KOPT-K1 (cell line): ENCODE measurements around the gene RPLP1.
"Not testable (repeated sequence)": the region's sequence is repeated elsewhere in the genome, so short reads cannot be mapped to it uniquely, and the experiment has no call there.

ENCODE experiments used
- H3K27ac ChIP-seq: fragments of 200-600 bp; sonication (generic); 2 replicates; pipeline ENCODE4 v1.5.1; 2016; ENCODE audit warnings: antibody characterized with exemption, mild to moderate bottlenecking, low read depth, low read length; ENCODE audit not compliant: poor library complexity, severe bottlenecking
- H3K36me3 ChIP-seq: fragments of 200-600 bp; sonication (generic); 2 replicates; pipeline ENCODE4 v1.5.1; 2017; ENCODE audit warnings: antibody characterized with exemption, mild to moderate bottlenecking, low read length, moderate library complexity; ENCODE audit not compliant: insufficient read depth
- H3K9me3 ChIP-seq: fragments of 200-600 bp; sonication (generic); 2 replicates; pipeline ENCODE4 v1.5.1; 2017; ENCODE audit warnings: antibody characterized with exemption, low read length, mild to moderate bottlenecking; ENCODE audit not compliant: insufficient read depth, poor library complexity, severe bottlenecking

Gene RPLP1

DNA sequence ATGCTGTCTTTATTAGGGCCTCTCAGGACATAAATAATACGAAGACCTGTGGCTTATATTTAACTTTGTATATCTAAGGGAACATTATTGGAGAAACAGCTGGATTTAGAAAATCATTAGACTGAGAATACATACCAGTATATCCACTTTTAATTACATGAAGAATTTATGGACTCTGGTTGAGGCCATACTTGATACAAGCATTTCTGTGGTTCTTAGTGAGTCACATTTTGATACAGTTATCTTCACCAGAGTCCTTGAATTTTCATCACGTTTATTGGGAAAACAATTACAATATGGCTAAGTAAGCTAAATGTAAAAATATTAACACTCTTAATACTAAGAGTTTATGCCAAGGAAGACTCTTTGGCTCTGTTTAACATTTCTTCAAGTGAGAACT lies 28.6 kb upstream of the RPLP1 start:
- Histone ChIP-seq H3K36me3 (peaks cover 100% of the 10 kb centered on the region), H3K27ac (no peak overlapping the region), H3K9me3 (no peaks in the 10 kb centered on the region)

DNA sequence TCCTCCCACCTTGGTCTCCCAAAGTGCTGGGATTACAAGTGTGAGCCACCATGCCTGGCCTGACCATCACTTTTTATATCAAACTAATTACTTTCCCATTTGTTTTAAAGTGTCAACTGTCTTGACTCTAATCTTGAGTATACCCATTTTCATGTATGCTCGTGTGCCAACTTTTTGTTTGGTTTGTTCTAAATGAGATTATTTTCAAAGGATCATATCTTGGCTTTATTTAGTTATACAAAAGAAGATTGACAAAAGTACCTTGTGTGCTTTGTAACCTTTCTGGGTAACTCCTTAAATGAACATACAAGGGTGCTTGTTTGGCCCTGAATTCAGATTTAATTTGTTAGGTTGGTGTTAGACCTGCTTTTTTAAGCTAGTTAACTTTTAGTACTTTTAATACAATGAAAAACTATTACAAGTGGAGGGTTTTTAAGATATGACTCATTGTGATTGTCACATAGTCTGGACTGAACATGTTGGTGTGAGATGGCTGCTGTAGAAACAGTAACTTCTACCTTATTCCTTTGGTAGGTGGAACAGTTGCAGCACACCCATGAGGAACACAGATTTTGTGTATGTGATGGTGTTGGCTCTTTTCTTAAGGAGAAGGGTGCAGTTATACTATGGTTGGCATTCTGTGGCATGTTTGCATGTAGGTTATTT lies 27.7 kb upstream of the RPLP1 start:
- Histone ChIP-seq H3K36me3 (peaks cover 100% of the 10 kb centered on the region), H3K27ac (no peak overlapping the region)

DNA sequence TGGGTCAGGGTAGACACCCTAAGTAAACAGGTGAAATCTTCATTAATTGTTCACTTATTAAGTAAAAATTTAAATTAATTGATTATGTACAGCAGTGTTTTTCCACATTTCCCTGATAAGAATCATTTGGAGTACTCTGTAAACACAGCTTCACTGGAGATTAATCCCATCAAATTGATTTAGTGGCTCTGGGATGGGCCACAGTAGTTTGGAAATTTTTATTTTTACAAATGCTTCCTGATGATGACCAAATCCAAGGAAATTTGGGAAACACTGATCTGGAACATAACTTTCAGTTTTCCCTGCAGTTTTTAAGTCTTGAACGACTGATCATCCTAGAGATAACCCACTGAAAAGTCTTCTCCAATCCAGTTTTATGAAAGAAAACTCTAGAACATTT lies 18.8 kb upstream of the RPLP1 start:
- Histone ChIP-seq H3K36me3 (peaks cover 98% of the 10 kb centered on the region), H3K9me3 (no peaks in the 10 kb centered on the region), H3K27ac (no peak overlapping the region)

More for the DNA sequence above, 27.7 kb upstream of the RPLP1 start:
- no peaks in the 10 kb centered on the region for H3K9me3 ChIP-seq

DNA sequence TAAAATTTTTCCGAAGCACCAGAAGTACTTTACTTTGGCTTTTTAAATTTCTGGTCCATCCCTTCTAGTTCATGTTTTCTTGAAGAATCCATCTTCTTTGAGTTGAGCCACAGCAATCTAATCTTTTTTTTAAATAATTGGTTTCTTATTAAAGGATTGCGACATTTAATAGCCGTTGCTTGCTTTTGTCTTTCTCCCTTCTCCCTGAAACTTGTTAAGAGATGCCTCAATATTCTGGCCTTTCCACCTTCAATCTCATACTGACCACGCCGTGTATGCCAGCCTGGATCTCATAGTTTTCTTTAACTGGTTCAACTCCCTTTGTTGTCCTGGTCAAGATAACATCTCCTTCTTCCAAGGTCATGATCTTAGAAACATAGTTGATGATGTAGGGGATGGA lies 18.4 kb upstream of the RPLP1 start:
- H3K27ac ChIP-seq = no peak overlapping the region
- peaks cover 98% of the 10 kb centered on the region for H3K36me3 ChIP-seq
- no peaks in the 10 kb centered on the region for H3K9me3 ChIP-seq

DNA sequence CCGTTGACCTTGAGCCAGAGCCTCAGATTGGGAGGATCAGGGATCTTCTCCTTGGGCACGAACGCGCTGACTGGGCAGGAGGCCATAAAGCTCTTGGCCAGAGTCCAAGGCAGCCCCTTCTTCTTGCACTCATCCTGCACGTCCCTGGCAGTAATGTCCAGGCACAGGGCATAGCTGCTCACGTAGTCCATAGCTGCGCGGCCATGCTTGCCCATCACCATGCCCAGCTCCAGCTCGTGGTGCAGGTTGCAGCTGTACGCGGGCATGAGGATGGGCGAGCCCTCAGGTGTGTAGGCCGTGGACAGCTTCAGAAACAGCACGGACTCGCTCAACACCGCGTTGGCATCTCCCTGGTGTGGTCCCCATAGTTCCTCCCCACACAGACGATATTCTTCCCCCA lies 17.9 kb upstream of the RPLP1 start:
- no peak overlapping the region for H3K27ac ChIP-seq
- peaks cover 98% of the 10 kb centered on the region for H3K36me3 ChIP-seq
- no peaks in the 10 kb centered on the region for H3K9me3 ChIP-seq

DNA sequence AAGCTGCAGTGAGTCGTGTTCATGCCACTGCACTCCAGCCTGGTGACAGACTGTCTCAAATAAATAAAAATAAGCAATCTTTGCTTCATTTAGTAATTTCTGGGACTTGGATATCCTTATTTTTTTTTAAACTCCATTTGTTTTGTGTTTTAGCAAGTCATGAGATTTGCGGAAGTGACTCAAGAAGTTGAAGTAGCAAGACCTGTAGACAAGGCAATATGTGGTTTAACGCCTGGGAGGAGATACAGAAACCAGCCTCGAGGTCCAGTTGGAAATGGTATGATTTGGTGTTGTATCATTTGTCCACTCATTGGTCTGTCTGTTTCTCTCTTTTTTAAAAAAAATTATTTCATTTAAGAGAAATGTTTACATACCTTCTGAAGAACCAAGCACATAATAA lies 16.6 kb upstream of the RPLP1 start:
- Histone ChIP-seq H3K36me3 (peaks cover 98% of the 10 kb centered on the region), H3K9me3 (no peaks in the 10 kb centered on the region), H3K27ac (no peak overlapping the region)

DNA sequence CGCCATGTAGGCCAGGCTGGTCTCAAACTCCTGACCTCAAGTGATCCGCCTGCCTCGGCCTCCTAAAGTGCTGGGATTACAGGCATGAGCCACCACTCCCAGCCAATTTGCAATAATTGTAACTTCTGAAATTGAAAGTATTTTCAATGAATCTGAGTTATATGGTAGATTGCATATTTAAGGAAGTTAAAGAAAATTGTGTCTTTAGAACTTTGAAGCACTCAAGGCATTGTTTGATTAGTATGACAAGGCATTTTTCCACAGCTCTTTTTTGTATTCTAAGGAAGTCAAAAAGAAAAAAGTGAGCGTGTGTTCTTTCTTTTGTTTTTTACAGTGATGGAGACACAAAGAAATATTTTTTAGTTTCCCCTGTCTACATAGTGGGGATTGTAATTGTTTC lies 15.7 kb upstream of the RPLP1 start:
- peaks cover 98% of the 10 kb centered on the region for H3K36me3 ChIP-seq
- no peak overlapping the region for H3K27ac ChIP-seq
- H3K9me3 ChIP-seq = no peaks in the 10 kb centered on the region

DNA sequence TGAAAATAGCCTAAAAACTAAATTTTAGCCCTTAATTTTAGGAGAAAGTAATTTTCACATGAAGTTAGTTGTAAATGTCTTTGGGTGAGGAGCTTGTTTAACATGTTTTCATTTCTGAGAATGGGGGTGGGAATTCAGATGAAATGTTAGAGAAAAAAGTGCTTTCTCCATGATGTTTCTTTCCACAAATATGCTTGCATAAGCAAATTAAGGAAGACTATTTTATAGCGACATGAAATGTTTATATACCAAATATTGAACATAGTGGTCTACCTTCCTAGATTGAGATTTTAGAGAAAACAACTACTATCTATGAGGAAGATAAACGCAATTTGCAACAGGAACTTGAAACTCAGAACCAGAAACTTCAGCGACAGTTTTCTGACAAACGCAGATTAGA lies 13.0 kb upstream of the RPLP1 start:
- no peak overlapping the region for H3K27ac ChIP-seq
- no peaks in the 10 kb centered on the region for H3K9me3 ChIP-seq
- H3K36me3 ChIP-seq = peaks cover 100% of the 10 kb centered on the region

DNA sequence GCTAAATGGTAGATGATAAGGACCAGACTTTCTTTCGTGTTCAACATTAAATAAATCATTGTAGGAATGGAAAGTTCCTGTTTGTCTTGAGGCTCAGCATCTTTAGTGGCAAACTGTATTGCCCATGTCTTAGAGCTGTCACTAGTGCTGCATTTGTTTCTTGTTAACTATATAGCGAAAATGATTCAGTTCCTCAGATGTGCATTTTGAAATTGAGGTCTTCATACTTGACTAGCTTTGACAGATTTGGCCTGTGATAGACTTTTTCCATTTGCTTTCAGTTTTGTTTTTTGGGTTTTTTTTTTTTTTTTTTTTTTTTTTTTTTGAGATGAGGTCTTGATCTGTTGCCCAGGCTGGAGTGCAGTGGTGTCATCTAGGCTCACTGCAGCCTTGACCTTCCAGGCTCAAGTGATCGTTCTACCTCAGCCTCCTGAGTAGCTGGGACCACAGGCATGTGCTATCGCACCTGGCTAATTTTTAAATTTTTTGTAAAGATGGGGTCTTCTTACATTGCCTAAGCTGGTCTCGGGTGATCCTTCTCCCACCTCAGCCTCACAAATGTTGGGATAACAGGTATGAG lies 9.5 kb upstream of the RPLP1 start:
- H3K36me3 ChIP-seq = peaks cover 99% of the 10 kb centered on the region
- no peaks in the 10 kb centered on the region for H3K9me3 ChIP-seq
- H3K27ac ChIP-seq = no peak overlapping the region

DNA sequence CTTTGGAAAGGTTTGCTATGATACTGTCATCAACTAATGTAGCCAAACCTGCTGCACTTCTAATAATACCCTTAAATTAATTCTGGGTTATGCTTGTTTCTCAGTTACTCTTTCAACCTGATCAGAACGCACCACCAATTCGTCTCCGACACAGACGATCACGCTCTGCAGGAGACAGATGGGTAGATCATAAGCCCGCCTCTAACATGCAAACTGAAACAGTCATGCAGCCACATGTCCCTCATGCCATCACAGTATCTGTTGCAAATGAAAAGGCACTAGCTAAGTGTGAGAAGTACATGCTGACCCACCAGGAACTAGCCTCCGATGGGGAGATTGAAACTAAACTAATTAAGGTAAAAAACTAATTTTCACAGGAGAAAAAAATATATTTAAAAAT lies 7.9 kb upstream of the RPLP1 start:
- Histone ChIP-seq H3K36me3 (peaks cover 95% of the 10 kb centered on the region), H3K27ac (no peak overlapping the region), H3K9me3 (no peaks in the 10 kb centered on the region)

DNA sequence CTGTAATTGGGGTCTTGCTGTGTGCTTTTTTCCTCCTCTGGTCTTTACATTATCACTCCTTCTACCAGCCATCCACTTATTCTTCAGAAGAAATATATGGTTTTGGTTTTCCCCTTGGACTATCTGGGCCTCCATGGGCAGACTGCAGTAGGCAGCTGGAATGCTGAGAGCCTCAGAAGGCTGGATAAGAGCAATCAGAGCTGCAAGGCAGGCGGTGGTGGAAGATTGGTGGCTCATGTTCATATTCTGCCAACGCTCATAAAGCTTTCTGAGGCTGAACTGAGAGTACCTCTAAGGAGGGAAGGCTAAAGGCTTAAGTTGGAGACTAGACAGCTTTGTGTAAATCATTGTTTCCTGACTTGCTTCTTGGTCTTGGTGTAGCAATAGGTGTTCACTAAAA lies 5.7 kb upstream of the RPLP1 start:
- H3K27ac ChIP-seq = no peak overlapping the region
- H3K9me3 ChIP-seq = no peaks in the 10 kb centered on the region
- H3K36me3 ChIP-seq = peaks cover 73% of the 10 kb centered on the region

DNA sequence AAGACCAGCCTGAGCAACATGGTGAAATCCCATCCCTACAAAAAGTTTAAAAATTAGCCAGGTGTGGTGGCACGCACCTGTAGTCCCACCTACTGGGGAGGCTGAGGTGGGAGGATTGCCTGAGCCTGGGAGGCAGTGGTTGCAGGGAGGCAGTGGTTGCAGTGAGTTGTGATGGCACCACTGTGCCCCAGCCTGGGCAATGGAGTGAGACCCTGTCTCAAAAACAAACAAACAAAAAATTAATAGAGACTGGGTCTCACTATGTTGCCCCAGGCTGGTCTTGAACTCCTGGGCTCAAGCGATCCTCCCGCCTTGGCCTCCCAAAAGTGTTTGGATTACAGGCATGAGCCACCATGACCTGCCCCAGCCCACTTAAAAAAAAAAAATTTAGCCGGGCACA lies 2.4 kb upstream of the RPLP1 start:
- H3K9me3 ChIP-seq, H3K27ac ChIP-seq: not testable (repeated sequence)
- peaks cover 61% of the 10 kb centered on the region for H3K36me3 ChIP-seq

DNA sequence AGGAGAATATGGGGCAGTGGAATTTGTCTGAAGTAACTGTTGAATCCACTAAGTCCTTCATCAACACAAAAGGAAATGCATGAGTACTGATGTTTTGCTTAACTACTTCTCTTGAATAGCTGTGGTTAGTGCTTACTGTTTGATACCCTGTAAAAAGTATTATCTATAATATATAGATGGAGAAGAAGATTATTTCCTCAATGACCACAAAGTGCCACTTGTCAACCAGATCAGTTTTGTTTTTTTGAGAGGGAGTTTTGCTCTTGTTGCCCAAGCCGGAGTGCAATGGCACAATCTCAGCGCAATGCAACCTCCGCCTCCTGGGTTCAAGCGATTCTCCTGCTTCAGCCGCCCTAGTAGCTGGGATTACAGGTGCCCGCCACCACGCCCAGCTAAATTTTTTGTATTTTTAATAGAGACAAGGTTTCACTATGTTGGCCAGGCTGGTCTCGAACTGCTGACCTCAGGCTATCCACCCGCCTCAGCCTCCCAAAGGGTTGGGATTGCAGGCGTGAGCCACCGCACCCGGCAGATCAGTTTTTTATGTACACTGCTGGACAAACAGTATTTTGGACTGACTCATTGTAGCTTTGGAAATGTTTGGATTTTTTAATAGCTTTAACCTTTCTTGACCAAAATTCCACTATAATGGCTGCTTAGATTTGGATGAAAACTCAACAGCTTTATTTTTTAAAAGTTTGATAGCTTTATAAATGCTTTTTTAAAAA lies 1.5 kb upstream of the RPLP1 start:
- H3K9me3 ChIP-seq = no peaks in the 10 kb centered on the region
- peak overlapping the region; percentile 81 for H3K27ac ChIP-seq
- H3K36me3 ChIP-seq = peaks cover 61% of the 10 kb centered on the region

DNA sequence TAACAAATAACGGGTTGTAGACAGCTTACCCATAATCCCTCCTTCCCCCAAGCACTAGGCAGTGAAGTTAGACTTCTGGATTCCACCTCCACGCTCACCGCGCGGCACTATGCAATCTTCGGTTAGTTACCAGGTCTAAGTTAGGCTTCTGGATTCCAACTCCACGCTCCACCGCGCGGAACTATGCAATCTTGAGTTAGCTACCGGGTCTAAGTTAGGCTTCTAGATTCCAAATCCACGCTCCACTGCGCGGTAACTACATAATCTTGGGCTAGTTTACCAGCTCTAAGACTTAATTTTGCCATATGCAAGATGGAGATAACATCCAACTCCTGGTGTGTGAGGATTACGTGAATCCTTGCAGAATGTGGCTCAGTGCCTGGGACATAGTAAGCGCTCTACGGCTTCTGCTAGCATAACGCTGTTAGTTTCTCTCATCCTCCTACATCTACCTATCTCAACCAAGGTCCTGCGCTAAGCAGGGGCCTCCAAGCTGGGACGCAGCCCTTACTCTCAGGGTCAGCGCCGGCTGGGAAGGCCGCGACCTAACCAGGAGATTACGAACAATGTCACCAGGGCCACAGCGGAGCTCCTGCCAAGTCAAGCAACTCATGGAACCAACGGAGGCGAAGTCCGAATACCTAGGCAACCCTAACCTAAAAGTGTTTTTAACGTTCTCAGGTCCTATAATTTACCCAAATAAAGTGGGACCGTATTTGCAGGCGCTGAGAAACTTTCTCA lies 497 bp upstream of the RPLP1 start:
- H3K9me3 ChIP-seq = no peaks in the 10 kb centered on the region
- H3K36me3 ChIP-seq = peaks cover 61% of the 10 kb centered on the region
- peak overlapping the region; percentile 81 for H3K27ac ChIP-seq

DNA sequence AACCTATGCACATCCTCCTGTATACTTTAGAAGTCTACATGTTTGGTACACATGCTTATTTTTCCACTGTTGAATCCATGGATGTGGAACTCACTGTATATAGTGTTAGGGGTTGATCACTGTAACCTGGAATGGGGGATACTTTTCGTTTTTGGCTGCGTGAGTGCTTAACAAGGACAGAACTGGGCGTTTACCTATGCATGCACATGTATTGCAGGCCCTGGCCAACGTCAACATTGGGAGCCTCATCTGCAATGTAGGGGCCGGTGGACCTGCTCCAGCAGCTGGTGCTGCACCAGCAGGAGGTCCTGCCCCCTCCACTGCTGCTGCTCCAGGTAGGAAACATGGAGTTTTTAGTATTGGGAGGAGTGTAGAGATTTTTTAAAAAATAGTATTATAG lies 2.3 kb downstream of the RPLP1 start:
- Histone ChIP-seq H3K36me3 (peaks cover 56% of the 10 kb centered on the region), H3K27ac (no peak overlapping the region)

More for the DNA sequence above, 2.3 kb downstream of the RPLP1 start:
- H3K9me3 ChIP-seq = no peaks in the 10 kb centered on the region
